PC-9 (cell line): ENCODE measurements around the gene PHF19.

Source experiments
- EZH2 ChIP-seq: fragments of 200-600 bp; sonication (generic); IDR thresholded peaks from 2 replicates; pipeline ENCODE4 v1.8.0; 2017; ENCODE audit warnings: antibody characterized with exemption, low read depth
- TF ChIP-seq, protein P1 (sequence below): fragments of 200-600 bp; sonication (generic); conservative IDR thresholded peaks from 2 replicates; pipeline ENCODE4 v1.6.1; 2017; ENCODE audit warnings: mixed run types, antibody characterized with exemption, mild to moderate bottlenecking, moderate library complexity

DNA sequence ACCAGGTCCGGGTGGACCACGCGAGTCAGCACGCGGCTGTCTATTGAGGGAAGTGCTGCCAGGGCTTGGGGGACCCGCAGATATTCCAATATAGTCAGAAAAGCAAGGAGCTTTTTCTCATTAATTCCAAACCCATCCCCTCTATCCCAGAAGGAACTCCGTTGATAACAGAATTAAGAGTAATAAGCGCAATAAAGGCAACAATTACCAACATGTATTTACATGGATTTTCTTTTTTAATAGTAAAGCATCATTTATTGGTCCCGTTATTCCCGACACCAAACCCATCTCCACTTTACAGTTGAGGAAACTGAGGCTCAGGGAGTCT is 7.7 kb downstream of the PHF19 start:
- TF ChIP-seq, protein P1, sequence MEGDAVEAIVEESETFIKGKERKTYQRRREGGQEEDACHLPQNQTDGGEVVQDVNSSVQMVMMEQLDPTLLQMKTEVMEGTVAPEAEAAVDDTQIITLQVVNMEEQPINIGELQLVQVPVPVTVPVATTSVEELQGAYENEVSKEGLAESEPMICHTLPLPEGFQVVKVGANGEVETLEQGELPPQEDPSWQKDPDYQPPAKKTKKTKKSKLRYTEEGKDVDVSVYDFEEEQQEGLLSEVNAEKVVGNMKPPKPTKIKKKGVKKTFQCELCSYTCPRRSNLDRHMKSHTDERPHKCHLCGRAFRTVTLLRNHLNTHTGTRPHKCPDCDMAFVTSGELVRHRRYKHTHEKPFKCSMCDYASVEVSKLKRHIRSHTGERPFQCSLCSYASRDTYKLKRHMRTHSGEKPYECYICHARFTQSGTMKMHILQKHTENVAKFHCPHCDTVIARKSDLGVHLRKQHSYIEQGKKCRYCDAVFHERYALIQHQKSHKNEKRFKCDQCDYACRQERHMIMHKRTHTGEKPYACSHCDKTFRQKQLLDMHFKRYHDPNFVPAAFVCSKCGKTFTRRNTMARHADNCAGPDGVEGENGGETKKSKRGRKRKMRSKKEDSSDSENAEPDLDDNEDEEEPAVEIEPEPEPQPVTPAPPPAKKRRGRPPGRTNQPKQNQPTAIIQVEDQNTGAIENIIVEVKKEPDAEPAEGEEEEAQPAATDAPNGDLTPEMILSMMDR, result no peak
- no peak for TF ChIP-seq EZH2
